Ishikawa (cell line): ENCODE results near the gene ATP6V1G2.

Experiments used
- USF1 ChIP-seq: IDR thresholded peaks from 2 replicates; pipeline ENCODE4 v1.6.1; 2012
- YY1 ChIP-seq: IDR thresholded peaks from 2 replicates; pipeline ENCODE4 v1.6.1; 2012; ENCODE audit warnings: low read depth

DNA sequence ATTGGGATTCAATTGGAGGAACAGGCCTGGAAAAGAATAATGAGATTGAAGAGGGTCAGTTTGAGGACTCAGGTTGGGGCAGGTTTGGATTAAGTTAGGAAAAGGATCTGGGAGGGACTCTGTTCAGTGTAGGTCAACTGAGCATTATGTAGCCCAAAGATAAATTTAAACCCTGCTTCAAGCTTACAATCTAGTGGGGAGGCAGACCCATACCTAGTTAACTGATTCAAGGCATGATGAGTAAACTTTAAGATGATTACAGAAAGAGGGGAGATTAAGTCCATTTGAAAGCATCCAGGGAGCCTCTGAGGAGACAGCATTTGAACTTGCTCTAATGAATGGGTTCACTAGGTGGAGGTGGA, 14.3 kb upstream of the ATP6V1G2 start:
- TF ChIP-seq USF1 (no peak), YY1 (no peak)
